D721Med (cell line): ENCODE results near the gene TEDDM1.
"Not testable (repeated sequence)": the region's sequence is repeated elsewhere in the genome, so short reads cannot be mapped to it uniquely, and the experiment has no call there.

Source experiments
- DNase-seq: peaks from one replicate; pipeline ENCODE4 v3.0.0; 2011; ENCODE audit warnings: low spot score; ENCODE audit not compliant: insufficient read length
- FAIRE-seq: peaks from 2 replicates; lab custom pipeline; 2011; peaks lifted over from hg19 to GRCh38; lab: Jason Lieb, UNC
- TF ChIP-seq, protein P1 (sequence below): IDR thresholded peaks from 2 replicates; pipeline ENCODE4 v1.5.1; 2012; ENCODE audit warnings: mild to moderate bottlenecking, control low read depth; ENCODE audit not compliant: insufficient read depth; ENCODE audit errors: missing control alignments

TEDDM1 gene, protein sequence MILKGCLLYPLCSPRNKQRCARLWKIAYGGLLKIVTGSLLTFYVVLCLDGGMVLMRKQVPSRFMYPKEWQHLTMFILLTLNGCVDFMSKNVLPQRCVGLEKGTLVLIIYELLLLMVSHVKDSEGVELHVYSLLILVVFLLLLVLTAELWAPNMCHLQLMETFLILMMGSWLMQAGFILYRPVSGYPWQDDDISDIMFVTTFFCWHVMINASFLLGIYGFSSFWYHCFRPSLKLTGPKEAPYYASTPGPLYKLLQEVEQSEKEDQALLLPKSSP

GRCh38 chr1:182400567-182400966 lies at the start of gene TEDDM1:
TEDDM1 (minus strand) TSS chr1:182400667; CDS start chr1:182400485, 182 bp downstream.
- no peak for DNase-seq
- TF ChIP-seq, protein P1, sequence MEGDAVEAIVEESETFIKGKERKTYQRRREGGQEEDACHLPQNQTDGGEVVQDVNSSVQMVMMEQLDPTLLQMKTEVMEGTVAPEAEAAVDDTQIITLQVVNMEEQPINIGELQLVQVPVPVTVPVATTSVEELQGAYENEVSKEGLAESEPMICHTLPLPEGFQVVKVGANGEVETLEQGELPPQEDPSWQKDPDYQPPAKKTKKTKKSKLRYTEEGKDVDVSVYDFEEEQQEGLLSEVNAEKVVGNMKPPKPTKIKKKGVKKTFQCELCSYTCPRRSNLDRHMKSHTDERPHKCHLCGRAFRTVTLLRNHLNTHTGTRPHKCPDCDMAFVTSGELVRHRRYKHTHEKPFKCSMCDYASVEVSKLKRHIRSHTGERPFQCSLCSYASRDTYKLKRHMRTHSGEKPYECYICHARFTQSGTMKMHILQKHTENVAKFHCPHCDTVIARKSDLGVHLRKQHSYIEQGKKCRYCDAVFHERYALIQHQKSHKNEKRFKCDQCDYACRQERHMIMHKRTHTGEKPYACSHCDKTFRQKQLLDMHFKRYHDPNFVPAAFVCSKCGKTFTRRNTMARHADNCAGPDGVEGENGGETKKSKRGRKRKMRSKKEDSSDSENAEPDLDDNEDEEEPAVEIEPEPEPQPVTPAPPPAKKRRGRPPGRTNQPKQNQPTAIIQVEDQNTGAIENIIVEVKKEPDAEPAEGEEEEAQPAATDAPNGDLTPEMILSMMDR: no peak
- no peak for FAIRE-seq

- TF ChIP-seq, protein P1: no peak
- DNase-seq (no peak), FAIRE-seq (no peak)
Observed at GRCh38 chr1:182450087-182450486, 49.6 kb upstream of the TEDDM1 start, which contains the start of gene RGSL1. RGSL1 (plus strand) TSS chr1:182450146; CDS start chr1:182450166, 20 bp downstream.

DNA sequence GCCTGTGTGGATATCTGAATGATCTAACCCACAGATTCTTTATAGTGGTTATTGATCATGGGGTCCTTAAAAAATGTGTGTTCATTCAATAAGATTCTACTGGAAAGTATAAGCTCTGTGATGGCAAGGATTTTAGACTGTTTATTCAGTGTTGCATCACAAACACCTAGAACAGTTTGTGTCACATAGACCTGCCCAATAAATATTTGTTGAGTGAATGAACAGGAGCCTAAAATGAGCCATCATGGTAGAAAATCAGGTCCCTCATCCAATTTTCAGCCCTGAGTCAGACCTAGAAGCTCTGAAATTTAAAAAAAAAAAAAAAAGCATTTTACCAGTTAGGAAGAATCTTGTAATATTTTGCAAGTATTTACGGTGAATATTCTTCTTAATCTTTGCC lies 47.2 kb upstream of the TEDDM1 start:
- FAIRE-seq (peak; percentile 6), DNase-seq (no peak)
- TF ChIP-seq, protein P1: no peak

DNA sequence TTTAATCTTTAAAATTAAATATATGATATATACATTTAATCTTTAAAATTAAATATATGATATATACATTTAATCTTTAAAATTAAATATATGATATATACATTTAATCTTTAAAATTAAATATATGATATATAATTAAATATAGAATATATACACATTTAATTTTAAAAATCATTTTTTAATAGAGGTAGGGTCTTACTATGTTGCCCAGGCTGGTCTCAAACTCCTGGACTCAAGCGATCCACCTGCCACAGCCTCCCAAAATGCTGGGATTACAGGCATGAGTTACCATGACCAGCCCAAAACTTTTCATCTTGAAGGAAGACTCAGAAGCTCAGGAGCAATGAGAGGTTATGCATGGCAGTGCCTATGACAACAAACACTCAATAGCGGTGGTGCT lies 46.7 kb upstream of the TEDDM1 start:
- not testable (repeated sequence) for FAIRE-seq, DNase-seq

GRCh38 chr1:182446033-182446669 lies 45.7 kb upstream of the TEDDM1 start:
- FAIRE-seq (peak; percentile 95), DNase-seq (peak; percentile 47)
- TF ChIP-seq, protein P1: peak; percentile 95

GRCh38 chr1:182444497-182444896 lies 44.0 kb upstream of the TEDDM1 start:
- TF ChIP-seq, protein P1: no peak

DNA sequence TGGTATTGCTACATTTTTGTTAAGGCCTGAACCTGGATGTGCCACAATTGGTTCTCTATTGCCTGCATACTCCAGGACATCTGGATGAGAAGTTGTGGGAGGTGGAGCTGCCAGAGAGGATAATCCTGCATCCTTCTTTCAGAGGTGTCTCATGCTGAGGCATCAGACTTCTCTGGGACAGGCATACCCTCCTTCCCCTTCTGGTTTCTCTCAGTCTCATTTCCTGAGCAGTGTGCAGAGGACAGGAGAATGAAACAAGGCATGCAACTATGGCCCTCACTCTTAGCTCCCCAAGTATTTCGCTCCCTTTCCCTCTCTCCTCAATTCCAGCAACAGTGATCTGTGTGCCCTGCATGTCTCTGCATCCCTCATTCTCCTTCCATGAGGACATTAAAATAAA lies 41.9 kb upstream of the TEDDM1 start:
- TF ChIP-seq, protein P1: no peak
- DNase-seq (no peak), FAIRE-seq (no peak)

More at GRCh38 chr1:182444497-182444896, 44.0 kb upstream of the TEDDM1 start:
- FAIRE-seq: no peak
- no peak for DNase-seq
